Prostate gland (tissue), 2 donors: ENCODE results near the gene SUDS3. TPM values are rescaled to one million over a fixed set of nuclear protein-coding genes. Genes with fewer than 3 reads are reported as not detected.

Experiments used
- DNase-seq: peaks from one replicate; pipeline ENCODE4 v3.0.0-alpha.2; 2019; ENCODE audit warnings: low spot score
- H3K27ac ChIP-seq, 2 donors: fragments of 200-600 bp; sonication (generic); 2 replicates each; pipeline ENCODE4 v1.5.1; 2017 to 2019
- H3K27me3 ChIP-seq: fragments of 200-600 bp; sonication (generic); replicated peaks from 2 replicates; pipeline ENCODE4 v1.5.1; 2019; ENCODE audit not compliant: insufficient read depth
- H3K36me3 ChIP-seq, 2 donors: fragments of 200-600 bp; sonication (generic); 1 replicate in 1 of 2; 2 replicates in 1 of 2; pipeline versions ENCODE4 v1.5.1 to v1.8.1; 2017 to 2019
- H3K4me1 ChIP-seq: fragments of 200-600 bp; sonication (generic); replicated peaks from 2 replicates; pipeline ENCODE4 v1.5.1; 2019
- H3K4me3 ChIP-seq, 2 donors: fragments of 200-600 bp; sonication (generic); 2 replicates each; pipeline ENCODE4 v1.5.1; 2017 to 2019
- H3K9me3 ChIP-seq: fragments of 200-600 bp; sonication (generic); 2 replicates; pipeline ENCODE4 v1.5.1; 2017
- CTCF ChIP-seq, 4 experiments: fragments of 200-600 bp in 2 of 4; fragments of 450-650 bp in 2 of 4; sonication (generic) in 2 of 4; IDR thresholded peaks; 1 replicate in 3 of 4; 2 replicates in 1 of 4; pipeline ENCODE4 v1.5.1; 2016 to 2019; ENCODE audit warnings: antibody characterized with exemption in 4 of 4, mild to moderate bottlenecking in 2 of 4, moderate library complexity in 2 of 4
- POLR2A ChIP-seq: fragments of 450-650 bp; IDR thresholded peaks from one replicate; pipeline ENCODE4 v1.6.1; 2016; ENCODE audit warnings: antibody characterized with exemption, mild to moderate bottlenecking
- POLR2AphosphoS5 ChIP-seq: sonication (generic); formaldehyde crosslinking; IDR thresholded peaks from one replicate; pipeline ENCODE4 v1.6.1; 2017; ENCODE audit warnings: antibody characterized with exemption
- WGBS: methylation state at CpG from one replicate; pipeline ENCODE4 v1.1.5; 2018; 5-methylcytosine and 5-hydroxymethylcytosine counted together
- intact Hi-C: fragments of 100-400 bp; cut with DNase I; formaldehyde crosslinking; loops from one replicate; pipeline ENCODE4 v1.14.2; 2022
- total RNA-seq, 2 donors: library from RNA; depleted of rRNA; stranded (reverse); fragments of >200 nt; gene quantifications; one replicate each; pipeline ENCODE4 v1.1.0, GENCODE V29; 2016

SUDS3 gene
- total RNA-seq, 2 donors from 2014 or later, result 62.0 to 82.6 TPM

DNA sequence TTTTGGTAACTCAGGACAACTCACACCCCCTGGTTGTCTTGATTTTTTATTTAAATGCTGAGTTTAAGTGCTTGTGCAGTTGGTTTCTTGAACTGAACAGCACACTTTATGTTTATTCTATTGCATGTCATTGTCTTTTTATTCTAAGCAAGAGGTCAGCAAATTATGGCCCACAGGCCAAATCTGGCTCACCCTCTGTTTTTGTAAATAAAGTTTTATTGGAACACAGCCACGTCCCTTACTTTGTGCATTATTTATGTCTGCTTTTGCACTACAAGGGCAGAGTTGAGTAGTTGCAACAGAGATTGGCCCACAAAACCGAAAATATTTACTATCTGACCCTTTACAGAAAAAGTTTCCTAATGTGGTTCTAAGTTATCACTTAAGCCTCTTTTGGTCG is 52.3 kb downstream of the SUDS3 start:
- WGBS, result 77% methylated on average over 3 of the region's 3 CpGs
- no peak for DNase-seq
- Histone ChIP-seq H3K36me3 (no peaks in the 10 kb centered on the region), H3K27me3 (no peaks in the 10 kb centered on the region), H3K9me3 (no peaks in the 10 kb centered on the region), H3K4me1 (no peaks in the 10 kb centered on the region), H3K27ac (no peak overlapping the region), H3K4me3 (no peak overlapping the region)
- intact Hi-C loops, result no loop called here
- no peak for TF ChIP-seq CTCF (IDR thresholded peaks at IDR 0.05)
- TF ChIP-seq POLR2AphosphoS5, result no peak
- no peak for TF ChIP-seq POLR2A

- no peak for TF ChIP-seq CTCF (IDR thresholded peaks at IDR 0.05)
- no peak for TF ChIP-seq POLR2AphosphoS5
- no peak for TF ChIP-seq POLR2A
- no peaks in the 10 kb centered on the region for H3K36me3 ChIP-seq
- H3K9me3 ChIP-seq, result no peaks in the 10 kb centered on the region
- intact Hi-C loops, result no loop called here
- 69% methylated on average over 7 of the region's 7 CpGs for WGBS
- H3K4me3 ChIP-seq, result no peak overlapping the region
- no peaks in the 10 kb centered on the region for H3K4me1 ChIP-seq
- DNase-seq, result no peak
- H3K27me3 ChIP-seq, result no peaks in the 10 kb centered on the region
- H3K27ac ChIP-seq, result no peak overlapping the region
Observed at GRCh38 chr12:118429688-118430383, 53.5 kb downstream of the SUDS3 start.

- Histone ChIP-seq H3K9me3 (no peaks in the 10 kb centered on the region), H3K27me3 (no peaks in the 10 kb centered on the region), H3K36me3 (no peaks in the 10 kb centered on the region), H3K27ac (no peak overlapping the region), H3K4me3 (no peak overlapping the region), H3K4me1 (no peaks in the 10 kb centered on the region)
- no peak for TF ChIP-seq CTCF (IDR thresholded peaks at IDR 0.05)
- TF ChIP-seq POLR2A, result no peak
- no peak for TF ChIP-seq POLR2AphosphoS5
- no peak for DNase-seq
- intact Hi-C loops, result no loop called here
- WGBS, result 80% methylated on average over 4 of the region's 4 CpGs
Observed at GRCh38 chr12:118430516-118430915, 54.2 kb downstream of the SUDS3 start.

DNA sequence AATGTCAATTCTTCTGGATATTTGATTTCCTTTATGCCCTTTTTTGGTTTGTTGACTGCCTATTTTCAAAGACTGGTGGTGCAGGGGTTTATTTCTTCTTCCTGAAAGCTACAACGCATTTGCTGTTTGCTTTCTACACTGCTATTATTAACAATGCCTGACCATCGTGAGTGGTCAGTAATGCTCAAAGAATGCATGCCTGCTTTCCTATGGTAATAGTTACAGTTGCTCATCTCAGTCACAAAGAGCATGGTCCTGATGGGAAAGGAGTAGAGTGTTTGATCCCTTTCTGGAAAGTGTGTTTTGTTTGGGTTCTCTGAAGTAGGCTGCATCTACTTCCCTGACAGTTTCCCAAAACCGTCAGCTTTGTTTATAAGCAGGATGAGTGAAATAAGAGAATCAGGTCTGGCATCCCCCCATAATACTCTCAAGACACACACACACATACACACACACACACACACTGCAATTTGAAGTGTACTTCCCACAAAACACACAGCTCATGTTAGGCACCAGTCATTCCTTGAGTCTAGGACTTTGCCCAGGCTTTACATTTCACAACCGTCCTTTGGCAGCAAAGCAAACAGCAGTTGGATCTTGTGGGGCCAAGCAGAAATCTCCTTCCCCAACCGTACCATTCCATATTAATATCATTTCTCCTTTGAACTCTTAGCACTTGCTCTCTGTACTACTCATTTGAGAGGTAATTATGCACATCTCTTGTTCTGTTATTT is 56.6 kb downstream of the SUDS3 start:
- no peaks in the 10 kb centered on the region for H3K27me3 ChIP-seq
- intact Hi-C loops, result no loop called here
- TF ChIP-seq POLR2AphosphoS5, result no peak
- TF ChIP-seq CTCF (IDR thresholded peaks at IDR 0.05), result no peak
- no peak for TF ChIP-seq POLR2A
- H3K27ac ChIP-seq, result no peak overlapping the region
- no peak overlapping the region for H3K4me3 ChIP-seq
- no peaks in the 10 kb centered on the region for H3K9me3 ChIP-seq
- 61% methylated on average over 5 of the region's 5 CpGs for WGBS
- no peak for DNase-seq
- H3K36me3 ChIP-seq, result no peaks in the 10 kb centered on the region
- H3K4me1 ChIP-seq, result no peaks in the 10 kb centered on the region
